H9 (cell line): ENCODE measurements around the gene MUSTN1. TPM values are rescaled to one million over a fixed set of nuclear protein-coding genes. Genes with fewer than 3 reads are reported as not detected.

Source experiments
- DNase-seq: peaks from one replicate; pipeline ENCODE4 v3.0.0-alpha.2; 2017
- H2AFZ ChIP-seq: one replicate; pipeline ENCODE4 v1.6.1; 2013; ENCODE audit warnings: mild to moderate bottlenecking, low read length, control low read depth, moderate library complexity
- H2AK5ac ChIP-seq: 2 replicates; pipeline ENCODE4 v1.6.1; 2013; ENCODE audit warnings: low read length, control low read depth, mixed read lengths; ENCODE audit not compliant: insufficient read length
- H2BK120ac ChIP-seq: one replicate; pipeline ENCODE4 v1.6.1; 2013; ENCODE audit warnings: low read depth, mild to moderate bottlenecking, low read length, control low read depth, inconsistent platforms; ENCODE audit not compliant: poor library complexity, severe bottlenecking
- H2BK12ac ChIP-seq: 2 replicates; pipeline ENCODE4 v1.6.1; 2013; ENCODE audit warnings: low read length, control low read depth, mixed read lengths, low read depth; ENCODE audit not compliant: insufficient read length
- H2BK15ac ChIP-seq: 2 replicates; pipeline ENCODE4 v1.6.1; 2013; ENCODE audit warnings: low read depth, low read length, control low read depth
- H2BK20ac ChIP-seq: one replicate; pipeline ENCODE4 v1.6.1; 2013; ENCODE audit warnings: low read depth, mild to moderate bottlenecking, low read length, control low read depth, inconsistent platforms; ENCODE audit not compliant: poor library complexity, severe bottlenecking
- H2BK5ac ChIP-seq: 2 replicates; pipeline ENCODE4 v1.6.1; 2013; ENCODE audit warnings: low read length, control low read depth, mixed read lengths; ENCODE audit not compliant: insufficient read length
- H3K14ac ChIP-seq: 2 replicates; pipeline ENCODE4 v1.6.1; 2013; ENCODE audit warnings: low read length, control low read depth; ENCODE audit not compliant: insufficient read depth
- H3K18ac ChIP-seq: 2 replicates; pipeline ENCODE4 v1.6.1; 2013; ENCODE audit warnings: low read depth, mild to moderate bottlenecking, mixed read lengths, low read length, control low read depth; ENCODE audit not compliant: insufficient read length
- H3K23ac ChIP-seq: 2 replicates; pipeline ENCODE4 v1.6.1; 2013; ENCODE audit warnings: low read length, control low read depth, mixed read lengths, low read depth; ENCODE audit not compliant: insufficient read length
- H3K23me2 ChIP-seq: 2 replicates; pipeline ENCODE4 v1.6.1; 2013; ENCODE audit warnings: low read depth, mild to moderate bottlenecking, mixed read lengths, low read length, control low read depth; ENCODE audit not compliant: insufficient read length, poor library complexity, severe bottlenecking
- H3K27ac ChIP-seq: 2 replicates; pipeline ENCODE4 v1.5.1; 2013; ENCODE audit warnings: low read length, control low read depth, mixed read lengths, low read depth; ENCODE audit not compliant: insufficient read length
- H3K27me3 ChIP-seq: 2 replicates; pipeline ENCODE4 v1.6.1; 2013; ENCODE audit warnings: low read length, control low read depth, inconsistent platforms; ENCODE audit not compliant: insufficient read depth
- H3K4ac ChIP-seq: 2 replicates; pipeline ENCODE4 v1.6.1; 2013; ENCODE audit warnings: low read depth, mild to moderate bottlenecking, control low read depth, inconsistent platforms, low read length, moderate library complexity
- H3K4me1 ChIP-seq: 2 replicates; pipeline ENCODE4 v1.6.1; 2013; ENCODE audit warnings: low read length, control low read depth, inconsistent platforms; ENCODE audit not compliant: insufficient read depth
- H3K4me2 ChIP-seq: 2 replicates; pipeline ENCODE4 v1.6.1; 2013; ENCODE audit warnings: low read length, control low read depth, mixed read lengths; ENCODE audit not compliant: insufficient read length, insufficient read depth
- H3K56ac ChIP-seq: 2 replicates; pipeline ENCODE4 v1.6.1; 2013; ENCODE audit warnings: low read depth, mild to moderate bottlenecking, mixed read lengths, low read length, control low read depth; ENCODE audit not compliant: insufficient read length
- H3K79me1 ChIP-seq: 2 replicates; pipeline ENCODE4 v1.6.1; 2013; ENCODE audit warnings: low read depth, mild to moderate bottlenecking, moderate library complexity, low read length, control low read depth, inconsistent platforms; ENCODE audit not compliant: insufficient read depth, poor library complexity, severe bottlenecking
- H3K79me2 ChIP-seq: 2 replicates; pipeline ENCODE4 v1.6.1; 2013; ENCODE audit warnings: low read length, control low read depth, inconsistent platforms; ENCODE audit not compliant: insufficient read depth
- H3K9ac ChIP-seq: 2 replicates; pipeline ENCODE4 v1.6.1; 2013; ENCODE audit warnings: low read length, control low read depth, mixed read lengths; ENCODE audit not compliant: insufficient read length; ENCODE audit errors: extremely low read depth
- H3K9me3 ChIP-seq: one replicate; pipeline ENCODE4 v1.6.1; 2013; ENCODE audit warnings: low read depth, low read length, inconsistent platforms; ENCODE audit not compliant: control insufficient read depth
- H3T11ph ChIP-seq: one replicate; pipeline ENCODE4 v1.6.1; 2013; ENCODE audit warnings: mild to moderate bottlenecking, low read length, control low read depth, inconsistent platforms
- H4K20me1 ChIP-seq: one replicate; pipeline ENCODE4 v1.6.1; 2013; ENCODE audit not compliant: control insufficient read depth, insufficient read length, insufficient read depth
- H4K5ac ChIP-seq: 2 replicates; pipeline ENCODE4 v1.6.1; 2013; ENCODE audit warnings: low read depth, mild to moderate bottlenecking, mixed read lengths, low read length, control low read depth; ENCODE audit not compliant: insufficient read length
- H4K8ac ChIP-seq: replicated peaks from 2 replicates; pipeline ENCODE4 v1.6.1; 2013; ENCODE audit warnings: low read length, control low read depth, mixed read lengths, low read depth; ENCODE audit not compliant: insufficient read length
- H4K91ac ChIP-seq: 2 replicates; pipeline ENCODE4 v1.6.1; 2013; ENCODE audit warnings: low read depth, mild to moderate bottlenecking, moderate library complexity, mixed read lengths, low read length, control low read depth; ENCODE audit not compliant: insufficient read length
- H3K27ac Mint-ChIP-seq, 3 experiments: 2 replicates in 2 of 3; 3 replicates in 1 of 3; pipeline ENCODE4 v1.8.0; 2020 to 2021; ENCODE audit warnings: mixed read lengths in 3 of 3, mild to moderate bottlenecking in 1 of 3, moderate library complexity in 1 of 3
- H3K27me3 Mint-ChIP-seq: 2 replicates; pipeline ENCODE4 v1.8.0; 2021; ENCODE audit warnings: low read depth, mild to moderate bottlenecking, moderate library complexity, mixed read lengths
- H3K36me3 Mint-ChIP-seq, 3 experiments: 2 replicates in 2 of 3; 3 replicates in 1 of 3; pipeline ENCODE4 v1.8.0; 2020 to 2021; ENCODE audit warnings: low read depth in 3 of 3, mixed read lengths in 3 of 3; ENCODE audit not compliant: insufficient read depth in 1 of 3
- H3K4me1 Mint-ChIP-seq, 2 experiments: 2 replicates each; pipeline ENCODE4 v1.8.0; 2020; ENCODE audit warnings: mixed read lengths in 2 of 2
- H3K4me3 Mint-ChIP-seq, 2 experiments: 2 replicates in 1 of 2; 3 replicates in 1 of 2; pipeline ENCODE4 v1.8.0; 2020 to 2021; ENCODE audit warnings: mild to moderate bottlenecking in 2 of 2, mixed read lengths in 2 of 2, moderate library complexity in 1 of 2
- H3K9me3 Mint-ChIP-seq, 2 experiments: 2 replicates in 1 of 2; 3 replicates in 1 of 2; pipeline ENCODE4 v1.8.0; 2020; ENCODE audit warnings: mild to moderate bottlenecking in 2 of 2, mixed read lengths in 2 of 2, moderate library complexity in 1 of 2
- WGBS: extraction: QIAGEN DNeasy Blood & Tissue Kit; methylation state at CpG from one replicate; pipeline ENCODE4 v1.1.7; 2013; ENCODE audit warnings: missing lambda C conversion rate, low lambda C conversion rate, mixed read lengths; ENCODE audit not compliant: insufficient read length; ENCODE audit errors: extremely low coverage; 5-methylcytosine and 5-hydroxymethylcytosine counted together
- total RNA-seq: library from RNA; stranded (reverse); gene quantifications from 2 replicates; pipeline ENCODE4 v1.2.1, GENCODE V29; 2021
- TF ChIP-seq, protein P1 (sequence below): fragments of 200-600 bp; sonication (generic); conservative IDR thresholded peaks from 3 replicates; pipeline ENCODE4 v1.8.0; 2021; ENCODE audit warnings: antibody characterized with exemption, mild to moderate bottlenecking

The MUSTN1 gene
- total RNA-seq, 1 experiment from 2014 or later = 0.72 TPM

DNA sequence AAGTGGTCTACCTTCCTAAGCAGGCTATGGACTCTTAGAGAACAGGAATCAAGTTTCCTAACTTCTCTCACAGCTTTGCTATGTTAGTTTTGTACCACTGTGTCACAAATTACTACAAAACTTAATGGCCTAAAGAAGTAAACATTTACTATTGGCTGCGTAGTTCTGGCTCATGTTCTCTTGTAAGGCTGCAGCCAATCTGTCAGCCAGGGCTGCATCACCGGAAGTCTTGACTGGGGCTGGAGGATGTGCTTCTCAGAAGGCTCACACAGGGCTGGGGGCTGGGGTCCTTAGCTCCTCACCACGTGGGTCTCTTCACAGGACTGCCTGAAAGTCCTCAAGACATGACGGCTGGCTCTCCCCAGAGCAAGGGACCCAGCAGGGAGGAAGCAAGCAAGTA, 47.1 kb upstream of the MUSTN1 start:
- no peaks in the 10 kb centered on the region; a peak in 1 of 4 replicates for H3K4me1 Mint-ChIP-seq
- H3K27ac ChIP-seq = no peak overlapping the region
- H3K27me3 Mint-ChIP-seq = no peaks in the 10 kb centered on the region
- H3K18ac ChIP-seq = no peak overlapping the region
- no peaks in the 10 kb centered on the region for H3K4me1 ChIP-seq
- H3K14ac ChIP-seq = no peak overlapping the region
- H2BK5ac ChIP-seq = no peak overlapping the region
- H3K9me3 Mint-ChIP-seq = no peaks in the 10 kb centered on the region
- H3K79me2 ChIP-seq = no peaks in the 10 kb centered on the region
- no peak overlapping the region for H2AFZ ChIP-seq
- H3K4me2 ChIP-seq = no peak overlapping the region
- no peak overlapping the region for H3K4me3 Mint-ChIP-seq
- WGBS = no CpG with 5 or more reads among the region's 4 CpGs
- H2BK12ac ChIP-seq = no peak overlapping the region
- H3K27me3 ChIP-seq = no peaks in the 10 kb centered on the region
- no peak overlapping the region for H3K56ac ChIP-seq
- H3K9me3 ChIP-seq = no peaks in the 10 kb centered on the region
- no peaks in the 10 kb centered on the region for H3K79me1 ChIP-seq
- no peak overlapping the region for H3K9ac ChIP-seq
- no peak overlapping the region for H2BK15ac ChIP-seq
- TF ChIP-seq, protein P1, sequence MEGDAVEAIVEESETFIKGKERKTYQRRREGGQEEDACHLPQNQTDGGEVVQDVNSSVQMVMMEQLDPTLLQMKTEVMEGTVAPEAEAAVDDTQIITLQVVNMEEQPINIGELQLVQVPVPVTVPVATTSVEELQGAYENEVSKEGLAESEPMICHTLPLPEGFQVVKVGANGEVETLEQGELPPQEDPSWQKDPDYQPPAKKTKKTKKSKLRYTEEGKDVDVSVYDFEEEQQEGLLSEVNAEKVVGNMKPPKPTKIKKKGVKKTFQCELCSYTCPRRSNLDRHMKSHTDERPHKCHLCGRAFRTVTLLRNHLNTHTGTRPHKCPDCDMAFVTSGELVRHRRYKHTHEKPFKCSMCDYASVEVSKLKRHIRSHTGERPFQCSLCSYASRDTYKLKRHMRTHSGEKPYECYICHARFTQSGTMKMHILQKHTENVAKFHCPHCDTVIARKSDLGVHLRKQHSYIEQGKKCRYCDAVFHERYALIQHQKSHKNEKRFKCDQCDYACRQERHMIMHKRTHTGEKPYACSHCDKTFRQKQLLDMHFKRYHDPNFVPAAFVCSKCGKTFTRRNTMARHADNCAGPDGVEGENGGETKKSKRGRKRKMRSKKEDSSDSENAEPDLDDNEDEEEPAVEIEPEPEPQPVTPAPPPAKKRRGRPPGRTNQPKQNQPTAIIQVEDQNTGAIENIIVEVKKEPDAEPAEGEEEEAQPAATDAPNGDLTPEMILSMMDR = no peak
- DNase-seq = no peak
- H2AK5ac ChIP-seq = no peak overlapping the region
- peaks cover 13 to 18% (median 13%) of the 10 kb centered on the region in 3 experiments; a peak in 5 of 7 replicates for H3K36me3 Mint-ChIP-seq
- H4K91ac ChIP-seq = no peak overlapping the region
- H3K23me2 ChIP-seq = no peaks in the 10 kb centered on the region
- no peak overlapping the region for H2BK20ac ChIP-seq
- H3K23ac ChIP-seq = no peak overlapping the region
- no peaks in the 10 kb centered on the region for H4K20me1 ChIP-seq
- no peak overlapping the region for H3T11ph ChIP-seq
- peak overlapping the region in 1 of 3 experiments; percentile 42; a peak in 3 of 7 replicates for H3K27ac Mint-ChIP-seq
- no peak overlapping the region for H4K8ac ChIP-seq
- H2BK120ac ChIP-seq = no peak overlapping the region
- no peak overlapping the region for H4K5ac ChIP-seq
- H3K4ac ChIP-seq = no peak overlapping the region
